Upper lobe of left lung (tissue), 4 donors: ENCODE measurements around the gene CAB39L.

ENCODE experiments used
- POLR2A ChIP-seq, 4 donors: fragments of 450-650 bp; IDR thresholded peaks; one replicate each; pipeline ENCODE4 v1.5.1; 2016 to 2017; ENCODE audit warnings: antibody characterized with exemption in 4 of 4, mild to moderate bottlenecking in 2 of 4
- POLR2AphosphoS5 ChIP-seq, 2 donors: sonication (generic); formaldehyde crosslinking; IDR thresholded peaks; one replicate each; pipeline ENCODE4 v1.5.1; 2017; ENCODE audit warnings: antibody characterized with exemption in 2 of 2
- TF ChIP-seq, protein P1 (sequence below), 6 experiments: fragments of 450-650 bp in 4 of 6; fragments of 200-600 bp in 2 of 6; sonication (generic) in 2 of 6; IDR thresholded peaks; one replicate each; pipeline ENCODE4 v1.5.1; 2016 to 2019; ENCODE audit warnings: antibody characterized with exemption in 6 of 6

- TF ChIP-seq, protein P1, sequence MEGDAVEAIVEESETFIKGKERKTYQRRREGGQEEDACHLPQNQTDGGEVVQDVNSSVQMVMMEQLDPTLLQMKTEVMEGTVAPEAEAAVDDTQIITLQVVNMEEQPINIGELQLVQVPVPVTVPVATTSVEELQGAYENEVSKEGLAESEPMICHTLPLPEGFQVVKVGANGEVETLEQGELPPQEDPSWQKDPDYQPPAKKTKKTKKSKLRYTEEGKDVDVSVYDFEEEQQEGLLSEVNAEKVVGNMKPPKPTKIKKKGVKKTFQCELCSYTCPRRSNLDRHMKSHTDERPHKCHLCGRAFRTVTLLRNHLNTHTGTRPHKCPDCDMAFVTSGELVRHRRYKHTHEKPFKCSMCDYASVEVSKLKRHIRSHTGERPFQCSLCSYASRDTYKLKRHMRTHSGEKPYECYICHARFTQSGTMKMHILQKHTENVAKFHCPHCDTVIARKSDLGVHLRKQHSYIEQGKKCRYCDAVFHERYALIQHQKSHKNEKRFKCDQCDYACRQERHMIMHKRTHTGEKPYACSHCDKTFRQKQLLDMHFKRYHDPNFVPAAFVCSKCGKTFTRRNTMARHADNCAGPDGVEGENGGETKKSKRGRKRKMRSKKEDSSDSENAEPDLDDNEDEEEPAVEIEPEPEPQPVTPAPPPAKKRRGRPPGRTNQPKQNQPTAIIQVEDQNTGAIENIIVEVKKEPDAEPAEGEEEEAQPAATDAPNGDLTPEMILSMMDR (IDR thresholded peaks at IDR 0.05), result no peak
- TF ChIP-seq POLR2A (IDR thresholded peaks at IDR 0.05) (no peak), POLR2AphosphoS5 (IDR thresholded peaks at IDR 0.05) (no peak)
Observed at GRCh38 chr13:49288458-49288857, 155.4 kb downstream of the CAB39L start.
